Lung (tissue), 12 donors: ENCODE data around the gene DENND1B. TPM values are rescaled to one million over a fixed set of nuclear protein-coding genes. Genes with fewer than 3 reads are reported as not detected.

Experiments
- ATAC-seq: fragments of 200-7000 bp; cut with Tn5 transposase; one replicate; pipeline ENCODE4 v1.9.1; 2020; ENCODE audit warnings: moderate number of reproducible peaks; ENCODE audit not compliant: insufficient read depth, low FRiP score
- DNase-seq, 3 donors: peaks; one replicate each; pipeline ENCODE4 v3.0.0-alpha.2; 2013 to 2017
- H3K27ac ChIP-seq, 2 donors: one replicate each; pipeline ENCODE4 v1.5.1; 2013; ENCODE audit warnings: mild to moderate bottlenecking in 2 of 2, moderate library complexity in 2 of 2, control low read depth in 1 of 2, inconsistent platforms in 1 of 2, low read depth in 1 of 2, low read length in 1 of 2
- H3K27me3 ChIP-seq, 3 donors: one replicate each; pipeline ENCODE4 v1.5.1; 2013; ENCODE audit warnings: low read length in 2 of 3; ENCODE audit not compliant: control insufficient read depth in 3 of 3, insufficient read depth in 3 of 3
- H3K36me3 ChIP-seq, 4 donors: one replicate each; pipeline ENCODE4 v1.5.1; 2013; ENCODE audit warnings: low read length in 4 of 4, mild to moderate bottlenecking in 1 of 4, moderate library complexity in 1 of 4; ENCODE audit not compliant: control insufficient read depth in 4 of 4, insufficient read depth in 4 of 4
- H3K4me1 ChIP-seq, 5 donors: one replicate each; pipeline ENCODE4 v1.5.1; 2013; ENCODE audit warnings: low read length in 5 of 5, mild to moderate bottlenecking in 2 of 5, moderate library complexity in 1 of 5; ENCODE audit not compliant: control insufficient read depth in 5 of 5, insufficient read depth in 5 of 5
- H3K4me3 ChIP-seq: one replicate; pipeline ENCODE4 v1.5.1; 2013; ENCODE audit warnings: mild to moderate bottlenecking, control low read depth, moderate library complexity
- H3K9ac ChIP-seq, 2 donors: one replicate each; pipeline ENCODE4 v1.5.1; 2013; ENCODE audit warnings: low read length in 2 of 2, control low read depth in 1 of 2; ENCODE audit not compliant: insufficient read depth in 1 of 2
- H3K9me3 ChIP-seq, 4 donors: one replicate each; pipeline ENCODE4 v1.5.1; 2013; ENCODE audit warnings: low read length in 3 of 4, mild to moderate bottlenecking in 1 of 4, moderate library complexity in 1 of 4; ENCODE audit not compliant: control insufficient read depth in 4 of 4, insufficient read depth in 3 of 4
- CTCF ChIP-seq: IDR thresholded peaks from 2 replicates; pipeline ENCODE4 v1.5.1; 2012; ENCODE audit warnings: mild to moderate bottlenecking; ENCODE audit errors: control extremely low read depth, extremely low read depth
- WGBS, 2 donors: extraction: QIAGEN DNeasy Blood & Tissue Kit; methylation state at CpG; one replicate each; pipeline ENCODE4 v1.1.7; 2013; 5-methylcytosine and 5-hydroxymethylcytosine counted together
- polyA plus RNA-seq, 2 donors: library from polyadenylated mRNA; stranded (reverse); fragments of 200-250 nt; gene quantifications; one replicate each; pipeline ENCODE4 v1.2.1, GENCODE V29; 2013
- total RNA-seq, 2 donors: library from RNA; depleted of rRNA in 1 of 2; stranded (reverse); fragments of >200 nt in 1 of 2; gene quantifications; one replicate each; pipeline ENCODE4 v1.2.1, GENCODE V29; 2014 to 2021
- donor health status: control.
- donor health status: control.
- donor health status: Bipolar disorder and iron deficiency.
- donor health status: healthy.
- donor health status: DM: yes; HTN: yes; CAD: no.

Gene DENND1B
- total and polyA plus RNA-seq, 4 donors, result 2.7 to 41.0 (median 10.1) TPM

GRCh38 chr1:197599789-197600188, 175.5 kb downstream of the DENND1B start:
- Histone ChIP-seq H3K4me3 (no peak overlapping the region), H3K27ac (no peak overlapping the region), H3K36me3 (peaks cover 0 to 2% (median under 1%) of the 10 kb centered on the region in 4 donors), H3K27me3 (no peaks in the 10 kb centered on the region), H3K4me1 (no peaks in the 10 kb centered on the region), H3K9ac (no peak overlapping the region), H3K9me3 (no peaks in the 10 kb centered on the region)
- no peak for DNase-seq
- no peak for TF ChIP-seq CTCF
- 92 to 95% methylated on average over 3 of the region's 3 CpGs for WGBS, 2 donors
- no peak for ATAC-seq

GRCh38 chr1:197598935-197599334, 176.3 kb downstream of the DENND1B start:
- H3K4me1 ChIP-seq, result no peaks in the 10 kb centered on the region
- no peak overlapping the region for H3K4me3 ChIP-seq
- H3K9me3 ChIP-seq, result no peaks in the 10 kb centered on the region
- no peak for TF ChIP-seq CTCF
- ATAC-seq (no peak), DNase-seq (no peak)
- no peak overlapping the region for H3K27ac ChIP-seq
- peaks cover 0 to 2% (median under 1%) of the 10 kb centered on the region in 4 donors for H3K36me3 ChIP-seq
- WGBS, 2 donors, result 80 to 94% methylated on average over 1 of the region's 1 CpG
- H3K27me3 ChIP-seq, result no peaks in the 10 kb centered on the region
- H3K9ac ChIP-seq, result no peak overlapping the region

GRCh38 chr1:197595304-197595904, 179.9 kb downstream of the DENND1B start:
- no peak overlapping the region for H3K4me3 ChIP-seq
- ATAC-seq (no peak), DNase-seq (no peak)
- no peak overlapping the region for H3K9ac ChIP-seq
- no peak overlapping the region for H3K27ac ChIP-seq
- WGBS, 2 donors, result 90% methylated on average over 5 of the region's 5 CpGs
- no peaks in the 10 kb centered on the region for H3K9me3 ChIP-seq
- H3K36me3 ChIP-seq, result peaks cover 0 to 1% (median 0%) of the 10 kb centered on the region in 4 donors
- no peak for TF ChIP-seq CTCF
- no peaks in the 10 kb centered on the region for H3K27me3 ChIP-seq
- H3K4me1 ChIP-seq, result no peaks in the 10 kb centered on the region

GRCh38 chr1:197590687-197591086, 184.6 kb downstream of the DENND1B start:
- Histone ChIP-seq H3K27ac (no peak overlapping the region), H3K9ac (no peak overlapping the region), H3K36me3 (peaks cover 0 to 3% (median 0%) of the 10 kb centered on the region in 4 donors), H3K27me3 (no peaks in the 10 kb centered on the region), H3K9me3 (no peaks in the 10 kb centered on the region), H3K4me1 (no peaks in the 10 kb centered on the region), H3K4me3 (no peak overlapping the region)
- no peak for DNase-seq
- WGBS, 2 donors, result 96 to 98% methylated on average over 2 of the region's 2 CpGs
- ATAC-seq, result no peak
- TF ChIP-seq CTCF, result no peak
